ENCODE results near the gene ABHD12B.

Gene ABHD12B

GRCh38 chr14:50947446-50947845 is 75.6 kb downstream of the ABHD12B start:
- no peak overlapping the region for H3K4me3 ChIP-seq (ENCODE audit: low read depth, low read length)
- TF ChIP-seq MYC (IDR thresholded peaks at IDR 0.05; ENCODE audit: low read depth, low read length) (no peak), CTCF (IDR thresholded peaks at IDR 0.05; ENCODE audit: low read depth, low read length) (no peak)
- no peak for DNase-seq (ENCODE audit: low read depth)

- H3K4me3 ChIP-seq (ENCODE audit: low read depth, low read length): no peak overlapping the region
- TF ChIP-seq POLR2A (IDR thresholded peaks at IDR 0.05; ENCODE audit: extremely low read depth, insufficient read length) (no peak), MAX (IDR thresholded peaks at IDR 0.05; ENCODE audit: low read depth, low read length) (no peak), MYC (IDR thresholded peaks at IDR 0.05; ENCODE audit: low read depth, low read length) (no peak), CTCF (IDR thresholded peaks at IDR 0.05; ENCODE audit: low read depth, low read length) (no peak)
- no peak for DNase-seq (ENCODE audit: low read depth)
These were observed 76.4 kb downstream of the ABHD12B start for GRCh38 chr14:50948205-50948604.

GRCh38 chr14:50951032-50951431 is 79.2 kb downstream of the ABHD12B start:
- no peak overlapping the region for H3K4me3 ChIP-seq (ENCODE audit: low read depth, low read length)
- no peak for DNase-seq (ENCODE audit: low read depth)
- TF ChIP-seq POLR2A (IDR thresholded peaks at IDR 0.05; ENCODE audit: extremely low read depth, insufficient read length): no peak
- TF ChIP-seq MYC (IDR thresholded peaks at IDR 0.05; ENCODE audit: low read depth, low read length): no peak
- no peak for TF ChIP-seq CTCF (IDR thresholded peaks at IDR 0.05; ENCODE audit: low read depth, low read length)
- no peak for TF ChIP-seq MAX (IDR thresholded peaks at IDR 0.05; ENCODE audit: low read depth, low read length)

GRCh38 chr14:50953502-50953901 is 81.6 kb downstream of the ABHD12B start:
- no peak overlapping the region for H3K4me3 ChIP-seq (ENCODE audit: low read depth, low read length)
- no peak for DNase-seq (ENCODE audit: low read depth)
- TF ChIP-seq MYC (IDR thresholded peaks at IDR 0.05; ENCODE audit: low read depth, low read length) (no peak), CTCF (IDR thresholded peaks at IDR 0.05; ENCODE audit: low read depth, low read length) (no peak), POLR2A (IDR thresholded peaks at IDR 0.05; ENCODE audit: extremely low read depth, insufficient read length) (no peak), MAX (IDR thresholded peaks at IDR 0.05; ENCODE audit: low read depth, low read length) (no peak)
